GM23248 (cell line): Measurements from ENCODE around the gene ADGRG4. TPM values are rescaled to one million over a fixed set of nuclear protein-coding genes. Genes with fewer than 3 reads are reported as not detected.

Source experiments
- DNase-seq: peaks from one replicate; pipeline ENCODE4 v3.0.0-alpha.2; 2015
- H2AFZ ChIP-seq: fragments of 200-600 bp; sonication (generic); 2 replicates; pipeline ENCODE4 v1.6.1; 2016; ENCODE audit warnings: antibody characterized with exemption
- H3F3A ChIP-seq: fragments of 200-600 bp; sonication (generic); 2 replicates; pipeline ENCODE4 v1.6.1; 2016; ENCODE audit warnings: mild to moderate bottlenecking, antibody characterized with exemption, mixed run types; ENCODE audit not compliant: insufficient read depth
- H3K27ac ChIP-seq: fragments of 200-600 bp; sonication (generic); 2 replicates; pipeline ENCODE4 v1.5.1; 2016; ENCODE audit warnings: mild to moderate bottlenecking
- H3K27me3 ChIP-seq: fragments of 200-600 bp; sonication (generic); replicated peaks from 2 replicates; pipeline ENCODE4 v1.6.1; 2016; ENCODE audit warnings: mild to moderate bottlenecking; ENCODE audit not compliant: insufficient read depth
- H3K36me3 ChIP-seq: fragments of 200-600 bp; sonication (generic); 2 replicates; pipeline ENCODE4 v1.6.1; 2016; ENCODE audit warnings: low read depth, mild to moderate bottlenecking
- H3K4me1 ChIP-seq: fragments of 200-600 bp; sonication (generic); 2 replicates; pipeline ENCODE4 v1.6.1; 2016; ENCODE audit warnings: mild to moderate bottlenecking; ENCODE audit not compliant: insufficient read depth
- H3K4me2 ChIP-seq: fragments of 200-600 bp; sonication (generic); one replicate; pipeline ENCODE4 v1.6.1; 2016; ENCODE audit warnings: mild to moderate bottlenecking; ENCODE audit not compliant: unreplicated experiment
- H3K4me3 ChIP-seq: fragments of 200-600 bp; sonication (generic); 2 replicates; pipeline ENCODE4 v1.5.1; 2016; ENCODE audit warnings: mild to moderate bottlenecking
- H3K79me2 ChIP-seq: fragments of 200-600 bp; sonication (generic); 2 replicates; pipeline ENCODE4 v1.6.1; 2016; ENCODE audit warnings: mild to moderate bottlenecking; ENCODE audit not compliant: insufficient read depth
- H3K9ac ChIP-seq: fragments of 200-600 bp; sonication (generic); 2 replicates; pipeline ENCODE4 v1.6.1; 2016; ENCODE audit warnings: mild to moderate bottlenecking
- H3K9me2 ChIP-seq: fragments of 200-600 bp; sonication (generic); 2 replicates; pipeline ENCODE4 v1.6.1; 2016; ENCODE audit warnings: mixed run types, mild to moderate bottlenecking, moderate library complexity; ENCODE audit not compliant: insufficient read depth
- H3K9me3 ChIP-seq: fragments of 200-600 bp; sonication (generic); one replicate; pipeline ENCODE4 v1.6.1; 2017; ENCODE audit warnings: low read depth
- H4K20me1 ChIP-seq: fragments of 200-600 bp; sonication (generic); 2 replicates; pipeline ENCODE4 v1.6.0; 2016; ENCODE audit not compliant: insufficient read depth
- EZH2 ChIP-seq: fragments of 200-600 bp; sonication (generic); IDR thresholded peaks from 2 replicates; pipeline ENCODE4 v1.6.1; 2018; ENCODE audit warnings: antibody characterized with exemption, mild to moderate bottlenecking; ENCODE audit not compliant: insufficient read depth, poor library complexity, severe bottlenecking
- EZH2phosphoT487 ChIP-seq: fragments of 200-600 bp; sonication (generic); IDR thresholded peaks from 2 replicates; pipeline ENCODE4 v1.6.1; 2018; ENCODE audit warnings: antibody characterized with exemption, moderate library complexity, mild to moderate bottlenecking, low read depth; ENCODE audit not compliant: insufficient read depth
- WGBS, 2 experiments: methylation state at CpG; one replicate each; pipeline ENCODE4 v1.1.6; 2015 to 2017; ENCODE audit warnings: low lambda C conversion rate in 2 of 2, low coverage in 1 of 2; ENCODE audit errors: missing lambda C conversion rate in 2 of 2; 5-methylcytosine and 5-hydroxymethylcytosine counted together
- in situ Hi-C: fragments of 300-500 bp; cut with MboI; formaldehyde crosslinking; loops from 2 replicates; pipeline ENCODE4 v1.15.0; 2020
- polyA plus RNA-seq: library from polyadenylated mRNA; unstranded; fragments of >200 nt; fragmentation: Nextera tagmentation; extraction: Ambion mirVana; gene quantifications from 2 replicates; pipeline ENCODE4 v1.2.1, GENCODE V29; 2016
- total RNA-seq: library from RNA; depleted of rRNA; stranded (reverse); fragments of >200 nt; shearing (Covaris generic); gene quantifications from 2 replicates; pipeline ENCODE4 v1.2.3, GENCODE V29; 2014

The ADGRG4 gene
- total and polyA plus RNA-seq, 2 experiments from 2014 or later = not detected

GRCh38 chrX:136319600-136319999 lies 18.8 kb downstream of the ADGRG4 start:
- H3K27me3 ChIP-seq = no peaks in the 10 kb centered on the region
- H3K9me2 ChIP-seq = no peaks in the 10 kb centered on the region
- DNase-seq = no peak
- H3K79me2 ChIP-seq = no peaks in the 10 kb centered on the region
- no peak overlapping the region for H3K27ac ChIP-seq
- in situ Hi-C loops = no loop called here
- no peak overlapping the region for H3K4me2 ChIP-seq
- H3K4me3 ChIP-seq = no peak overlapping the region
- no peaks in the 10 kb centered on the region for H3F3A ChIP-seq
- no peak overlapping the region for H3K9ac ChIP-seq
- no peak overlapping the region for H2AFZ ChIP-seq
- no peaks in the 10 kb centered on the region for H3K9me3 ChIP-seq
- TF ChIP-seq EZH2phosphoT487 (no peak), EZH2 (no peak)
- H3K4me1 ChIP-seq = no peaks in the 10 kb centered on the region
- H4K20me1 ChIP-seq = no peaks in the 10 kb centered on the region
- H3K36me3 ChIP-seq = no peaks in the 10 kb centered on the region

- TF ChIP-seq EZH2phosphoT487 (no peak), EZH2 (no peak)
- Histone ChIP-seq H3K79me2 (no peaks in the 10 kb centered on the region), H3K27ac (no peak overlapping the region), H3K4me3 (no peak overlapping the region), H3K27me3 (no peaks in the 10 kb centered on the region), H3K9me2 (no peaks in the 10 kb centered on the region), H3K9me3 (no peaks in the 10 kb centered on the region), H3K4me2 (no peak overlapping the region), H3K36me3 (no peaks in the 10 kb centered on the region), H3K4me1 (no peaks in the 10 kb centered on the region), H3F3A (no peaks in the 10 kb centered on the region), H2AFZ (no peak overlapping the region), H4K20me1 (no peaks in the 10 kb centered on the region), H3K9ac (no peak overlapping the region)
- no peak for DNase-seq
- 63 to 67% methylated on average over 3 of the region's 3 CpGs for WGBS, 2 experiments
- in situ Hi-C loops = no loop called here
These were observed 20.8 kb downstream of the ADGRG4 start for GRCh38 chrX:136321532-136321931.

- Histone ChIP-seq H3K4me2 (no peak overlapping the region), H3K9me3 (no peaks in the 10 kb centered on the region), H3K27me3 (no peaks in the 10 kb centered on the region), H3K9ac (no peak overlapping the region), H3K4me1 (no peaks in the 10 kb centered on the region), H3K27ac (no peak overlapping the region), H3K4me3 (no peak overlapping the region), H3K79me2 (no peaks in the 10 kb centered on the region), H2AFZ (no peak overlapping the region), H3K9me2 (no peaks in the 10 kb centered on the region), H4K20me1 (no peaks in the 10 kb centered on the region), H3K36me3 (no peaks in the 10 kb centered on the region), H3F3A (no peaks in the 10 kb centered on the region)
- WGBS, 2 experiments = 0 to 17% methylated on average over 2 of the region's 2 CpGs
- DNase-seq = no peak
- in situ Hi-C loops = no loop called here
- TF ChIP-seq EZH2phosphoT487 (no peak), EZH2 (no peak)
These were observed 21.3 kb downstream of the ADGRG4 start for GRCh38 chrX:136322064-136322463.

GRCh38 chrX:136325377-136325776 lies 24.6 kb downstream of the ADGRG4 start:
- Histone ChIP-seq H3K27ac (no peak overlapping the region), H3K36me3 (no peaks in the 10 kb centered on the region), H3K9me3 (no peaks in the 10 kb centered on the region), H2AFZ (no peak overlapping the region), H3K4me3 (no peak overlapping the region), H3K9me2 (no peaks in the 10 kb centered on the region), H3K9ac (no peak overlapping the region), H3K4me1 (no peaks in the 10 kb centered on the region), H4K20me1 (no peaks in the 10 kb centered on the region), H3F3A (no peaks in the 10 kb centered on the region), H3K4me2 (no peak overlapping the region), H3K27me3 (no peaks in the 10 kb centered on the region), H3K79me2 (no peaks in the 10 kb centered on the region)
- in situ Hi-C loops = no loop called here
- TF ChIP-seq EZH2phosphoT487 = no peak
- 78 to 85% methylated on average over 2 to 4 of the region's 4 CpGs for WGBS, 2 experiments
- no peak for DNase-seq

GRCh38 chrX:136328933-136329332 lies 28.2 kb downstream of the ADGRG4 start:
- DNase-seq = no peak
- no peak overlapping the region for H3K9ac ChIP-seq
- no peaks in the 10 kb centered on the region for H4K20me1 ChIP-seq
- no peaks in the 10 kb centered on the region for H3K4me1 ChIP-seq
- in situ Hi-C loops = no loop called here
- H3K9me3 ChIP-seq = no peaks in the 10 kb centered on the region
- H3K4me2 ChIP-seq = no peak overlapping the region
- no peaks in the 10 kb centered on the region for H3F3A ChIP-seq
- no peaks in the 10 kb centered on the region for H3K36me3 ChIP-seq
- no peak overlapping the region for H3K4me3 ChIP-seq
- TF ChIP-seq EZH2phosphoT487 (no peak), EZH2 (no peak)
- no peaks in the 10 kb centered on the region for H3K9me2 ChIP-seq
- no peak overlapping the region for H2AFZ ChIP-seq
- WGBS, 2 experiments = 18 to 25% methylated on average over 2 of the region's 2 CpGs
- H3K27ac ChIP-seq = no peak overlapping the region
- no peaks in the 10 kb centered on the region for H3K27me3 ChIP-seq
- no peaks in the 10 kb centered on the region for H3K79me2 ChIP-seq
